HG03139 (cell line): ENCODE results near the gene PARP15.
A peak's percentile ranks its signal among the peaks of the same experiment; 100 is the strongest.

Experiments
- ATAC-seq: cut with Tn5 transposase; IDR thresholded peaks from one replicate; pipeline ENCODE4 v1.9.1; 2021; ENCODE audit not compliant: unreplicated experiment

The PARP15 gene

GRCh38 chr3:122568755-122569154 is 8.7 kb upstream of the PARP15 start:
- no peak for ATAC-seq

GRCh38 chr3:122572940-122573412 is 4.5 kb upstream of the PARP15 start:
- ATAC-seq: no peak

- ATAC-seq: peak; percentile 87
These were observed 1.1 kb upstream of the PARP15 start for GRCh38 chr3:122576174-122576940.

GRCh38 chr3:122578069-122578740 is 755 bp downstream of the PARP15 start:
- no peak for ATAC-seq

GRCh38 chr3:122580470-122580869 is 3.0 kb downstream of the PARP15 start:
- ATAC-seq: no peak

- ATAC-seq: no peak
These were observed 4.2 kb downstream of the PARP15 start for GRCh38 chr3:122581622-122582021.

GRCh38 chr3:122582390-122582789 is 4.9 kb downstream of the PARP15 start:
- no peak for ATAC-seq

- ATAC-seq: no peak
These were observed 8.6 kb downstream of the PARP15 start for GRCh38 chr3:122586098-122586497.

GRCh38 chr3:122586773-122587485 is 9.5 kb downstream of the PARP15 start:
- ATAC-seq: no peak

- no peak for ATAC-seq
These were observed 10.1 kb downstream of the PARP15 start for GRCh38 chr3:122587572-122587971.

GRCh38 chr3:122589297-122589696 is 11.8 kb downstream of the PARP15 start:
- no peak for ATAC-seq

GRCh38 chr3:122590610-122591009 is 13.2 kb downstream of the PARP15 start:
- no peak for ATAC-seq

- no peak for ATAC-seq
These were observed 16.6 kb downstream of the PARP15 start for GRCh38 chr3:122594025-122594424.

- no peak for ATAC-seq
These were observed 20.7 kb downstream of the PARP15 start for GRCh38 chr3:122598151-122598550.

- ATAC-seq: no peak
These were observed 21.1 kb downstream of the PARP15 start for GRCh38 chr3:122598556-122598955.

- no peak for ATAC-seq
These were observed 24.7 kb downstream of the PARP15 start for GRCh38 chr3:122602011-122602710.

GRCh38 chr3:122603056-122603455 is 25.6 kb downstream of the PARP15 start:
- no peak for ATAC-seq

- ATAC-seq: no peak
These were observed 28.9 kb downstream of the PARP15 start for GRCh38 chr3:122606330-122606729.

GRCh38 chr3:122608916-122609315 is 31.5 kb downstream of the PARP15 start:
- no peak for ATAC-seq

GRCh38 chr3:122609798-122610559 is 32.5 kb downstream of the PARP15 start:
- peak; percentile 94 for ATAC-seq
